ENCODE measurements around the gene LMX1A. TPM values are rescaled to one million over a fixed set of nuclear protein-coding genes. Genes with fewer than 3 reads are reported as not detected.

Gene LMX1A
- total and polyA plus RNA-seq, 9 of the 15 experiments (the other 6 are each of a cell fraction or from before 2014, with no cell fraction given), result not detected

DNA sequence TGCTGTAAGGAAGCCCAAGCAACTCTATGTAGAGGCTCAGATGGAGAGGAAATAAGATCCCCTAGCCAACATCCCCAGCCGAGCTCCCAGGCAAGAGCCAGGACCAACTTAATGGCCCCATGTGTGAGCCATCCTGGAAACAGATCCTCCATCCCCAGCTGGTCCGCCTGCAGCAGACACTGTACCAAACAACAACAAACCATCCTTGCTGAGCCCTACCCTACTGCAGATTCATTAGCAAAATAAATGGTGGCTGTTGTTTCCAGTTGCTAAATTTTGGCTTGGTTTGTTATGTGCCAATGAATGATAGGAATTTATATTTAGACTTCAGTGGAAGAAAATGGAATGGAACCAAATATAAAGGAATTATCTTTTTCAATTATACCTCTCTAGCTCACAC is 43.9 kb downstream of the LMX1A start (continued):
- TF ChIP-seq JUN (IDR thresholded peaks at IDR 0.05; ENCODE audit: borderline replicate concordance, low read depth, low read length) (no peak), JUN (CRISPR knock-in tag; IDR thresholded peaks at IDR 0.05; ENCODE audit: borderline replicate concordance) (no peak)

DNA sequence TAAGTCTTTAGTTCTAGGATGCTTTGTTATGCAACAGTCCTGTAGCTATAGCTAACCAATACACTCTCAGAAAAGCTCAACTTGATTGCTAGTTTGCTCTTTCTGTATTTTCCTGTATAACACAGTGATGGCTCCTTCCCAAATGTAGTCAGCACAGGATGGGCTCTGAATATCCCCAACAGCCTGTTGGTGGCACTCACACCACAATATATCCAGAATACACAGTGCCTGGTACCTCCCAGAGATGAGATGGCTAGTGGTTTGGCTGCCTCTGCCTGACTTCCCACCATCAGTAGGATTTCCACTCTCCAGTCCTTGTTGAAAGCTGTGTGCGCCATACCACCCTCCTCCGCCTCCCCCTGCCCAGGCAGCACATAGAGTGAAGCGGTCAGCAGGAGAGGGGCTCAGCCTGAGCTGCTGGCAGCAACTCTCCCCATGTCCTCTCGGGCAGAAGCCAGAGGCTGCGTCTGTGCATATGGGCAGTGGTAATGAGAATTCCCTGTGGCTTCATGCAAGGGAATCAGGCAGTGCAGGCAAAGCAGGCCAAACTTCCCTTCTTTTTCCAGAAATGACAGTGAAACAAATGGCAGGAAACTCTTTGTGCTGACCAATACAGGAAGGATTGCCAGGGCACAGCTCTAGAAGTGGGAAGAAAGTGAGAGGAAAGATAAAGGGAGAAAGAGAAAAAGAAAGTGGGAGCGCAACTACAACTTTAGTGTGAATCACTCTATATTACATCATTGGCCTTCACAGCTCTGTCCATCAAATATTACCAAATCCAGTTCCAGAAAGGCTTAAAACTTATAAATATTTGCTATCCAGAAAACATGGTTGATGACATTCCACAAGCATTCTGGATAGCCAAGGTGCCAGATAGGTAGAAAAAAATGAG is 49.7 kb downstream of the LMX1A start:
- intact Hi-C loops (cut with micrococcal nuclease), result no loop called here
- Histone ChIP-seq H3K27ac (ENCODE audit: extremely low read depth, low read depth, low read length) (no peak overlapping the region), H3K4me2 (ENCODE audit: insufficient read depth, low read length) (no peak overlapping the region), H4K20me1 (replicated peaks; ENCODE audit: control insufficient read depth, insufficient read depth, low read length) (no peaks in the 10 kb centered on the region; the same call in 1 of the 2 replicates), H3K9me1 (ENCODE audit: control insufficient read depth, insufficient read depth, low read length) (no peaks in the 10 kb centered on the region), H3K9ac (ENCODE audit: insufficient read depth in 1 of 2, low read depth in 2 of 2, low read length in 2 of 2) (no peak overlapping the region), H3K27me3 (ENCODE audit: control insufficient read depth in 2 of 2, insufficient read depth in 2 of 2, low read length in 2 of 2) (no peaks in the 10 kb centered on the region), H2AFZ (ENCODE audit: low read depth, low read length) (no peak overlapping the region), H3K4me1 (replicated peaks in 1 of 2; ENCODE audit: control insufficient read depth in 2 of 2, insufficient read depth in 2 of 2, low read length in 2 of 2) (no peaks in the 10 kb centered on the region), H3K9me3 (replicated peaks; ENCODE audit: control insufficient read depth, insufficient read depth, low read depth, low read length) (no peaks in the 10 kb centered on the region), H3K79me2 (ENCODE audit: control insufficient read depth, insufficient read depth, low read length) (no peaks in the 10 kb centered on the region), H3K4me3 (no peak overlapping the region), H3K36me3 (ENCODE audit: control insufficient read depth, insufficient read depth, low read length) (no peaks in the 10 kb centered on the region)
- POLR2A ChIA-PET, result interaction anchor here (1.5 kb wide), 1 partner anchor 49 kb away, joined by 4 read pairs; no protein-coding TSS in a partner anchor
- CTCF ChIA-PET (ENCODE audit: low intra/inter-chr PET ratio), result no interaction called here
- 0% methylated on average over 6 of the region's 6 CpGs for WGBS (ENCODE audit: insufficient coverage, low coverage, missing lambda C conversion rate)
- no TSS peak for BruUV-seq (replicated peaks)
- FAIRE-seq (no peak), DNase-seq (ENCODE audit: extremely low read depth in 1 of 4, low spot score in 3 of 4) (no peak), ATAC-seq (no peak)
- in situ Hi-C loops (cut with MboI), result no loop called here
- TF ChIP-seq NR3C1 (CRISPR knock-in tag; IDR thresholded peaks at IDR 0.05) (no peak), ZNF175 (CRISPR knock-in tag; IDR thresholded peaks at IDR 0.05; ENCODE audit: low read depth) (no peak), ARNT (IDR thresholded peaks at IDR 0.05) (no peak), ZZZ3 (IDR thresholded peaks at IDR 0.05) (no peak), MAFK (IDR thresholded peaks at IDR 0.05; ENCODE audit: low read length) (no peak), HNRNPH1 (optimal IDR thresholded peaks at IDR 0.05; ENCODE audit: low read depth, low read length) (no peak), ZNF316 (IDR thresholded peaks at IDR 0.05) (no peak), IFI16 (CRISPR knock-in tag; IDR thresholded peaks at IDR 0.05) (no peak), POLR3G (IDR thresholded peaks at IDR 0.05; ENCODE audit: extremely low read depth, insufficient read length, insufficient replicate concordance) (no peak), MAFF (IDR thresholded peaks at IDR 0.05; ENCODE audit: low read length) (no peak), DNMT1 (IDR thresholded peaks at IDR 0.05) (no peak), CBFA2T3 (IDR thresholded peaks at IDR 0.05) (no peak), DPF2 (IDR thresholded peaks at IDR 0.05) (no peak)
- TF ChIP-seq, protein P1, sequence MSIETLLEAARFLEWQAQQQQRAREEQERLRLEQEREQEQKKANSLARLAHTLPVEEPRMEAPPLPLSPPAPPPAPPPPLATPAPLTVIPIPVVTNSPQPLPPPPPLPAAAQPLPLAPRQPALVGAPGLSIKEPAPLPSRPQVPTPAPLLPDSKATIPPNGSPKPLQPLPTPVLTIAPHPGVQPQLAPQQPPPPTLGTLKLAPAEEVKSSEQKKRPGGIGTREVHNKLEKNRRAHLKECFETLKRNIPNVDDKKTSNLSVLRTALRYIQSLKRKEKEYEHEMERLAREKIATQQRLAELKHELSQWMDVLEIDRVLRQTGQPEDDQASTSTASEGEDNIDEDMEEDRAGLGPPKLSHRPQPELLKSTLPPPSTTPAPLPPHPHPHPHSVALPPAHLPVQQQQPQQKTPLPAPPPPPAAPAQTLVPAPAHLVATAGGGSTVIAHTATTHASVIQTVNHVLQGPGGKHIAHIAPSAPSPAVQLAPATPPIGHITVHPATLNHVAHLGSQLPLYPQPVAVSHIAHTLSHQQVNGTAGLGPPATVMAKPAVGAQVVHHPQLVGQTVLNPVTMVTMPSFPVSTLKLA (conservative IDR thresholded peaks at IDR 0.05), result no peak
- TF ChIP-seq, protein P2, sequence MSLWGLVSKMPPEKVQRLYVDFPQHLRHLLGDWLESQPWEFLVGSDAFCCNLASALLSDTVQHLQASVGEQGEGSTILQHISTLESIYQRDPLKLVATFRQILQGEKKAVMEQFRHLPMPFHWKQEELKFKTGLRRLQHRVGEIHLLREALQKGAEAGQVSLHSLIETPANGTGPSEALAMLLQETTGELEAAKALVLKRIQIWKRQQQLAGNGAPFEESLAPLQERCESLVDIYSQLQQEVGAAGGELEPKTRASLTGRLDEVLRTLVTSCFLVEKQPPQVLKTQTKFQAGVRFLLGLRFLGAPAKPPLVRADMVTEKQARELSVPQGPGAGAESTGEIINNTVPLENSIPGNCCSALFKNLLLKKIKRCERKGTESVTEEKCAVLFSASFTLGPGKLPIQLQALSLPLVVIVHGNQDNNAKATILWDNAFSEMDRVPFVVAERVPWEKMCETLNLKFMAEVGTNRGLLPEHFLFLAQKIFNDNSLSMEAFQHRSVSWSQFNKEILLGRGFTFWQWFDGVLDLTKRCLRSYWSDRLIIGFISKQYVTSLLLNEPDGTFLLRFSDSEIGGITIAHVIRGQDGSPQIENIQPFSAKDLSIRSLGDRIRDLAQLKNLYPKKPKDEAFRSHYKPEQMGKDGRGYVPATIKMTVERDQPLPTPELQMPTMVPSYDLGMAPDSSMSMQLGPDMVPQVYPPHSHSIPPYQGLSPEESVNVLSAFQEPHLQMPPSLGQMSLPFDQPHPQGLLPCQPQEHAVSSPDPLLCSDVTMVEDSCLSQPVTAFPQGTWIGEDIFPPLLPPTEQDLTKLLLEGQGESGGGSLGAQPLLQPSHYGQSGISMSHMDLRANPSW (CRISPR knock-in tag; IDR thresholded peaks at IDR 0.05), result no peak
